Keratinocyte (primary cell): ENCODE results near the gene FOCAD. TPM values are rescaled to one million over a fixed set of nuclear protein-coding genes. Genes with fewer than 3 reads are reported as not detected.

Experiments used
- DNase-seq: peaks from one replicate; pipeline ENCODE4 v3.0.0-alpha.2; 2011; ENCODE audit warnings: low read depth, missing footprints, low spot score
- FAIRE-seq: peaks from 2 replicates; lab custom pipeline; 2011; peaks lifted over from hg19 to GRCh38; lab: Jason Lieb, UNC
- H2AFZ ChIP-seq: 2 replicates; pipeline ENCODE4 v1.6.0; 2012; ENCODE audit warnings: low read length, control low read depth, inconsistent platforms; ENCODE audit not compliant: control insufficient read depth
- H3K27ac ChIP-seq: 2 replicates; pipeline ENCODE4 v1.5.1; 2011; ENCODE audit warnings: low read length; ENCODE audit not compliant: control insufficient read depth, insufficient read depth
- H3K27me3 ChIP-seq: 3 replicates; pipeline ENCODE4 v1.6.0; 2011; ENCODE audit warnings: low read length; ENCODE audit not compliant: control insufficient read depth, insufficient read depth; ENCODE audit errors: extremely low read depth
- H3K36me3 ChIP-seq, 2 experiments: 2 replicates in 1 of 2; 3 replicates in 1 of 2; pipeline ENCODE4 v1.5.1; 2011; ENCODE audit warnings: low read length in 2 of 2, mild to moderate bottlenecking in 1 of 2; ENCODE audit not compliant: control insufficient read depth in 2 of 2, insufficient read depth in 2 of 2; ENCODE audit errors: extremely low read depth in 1 of 2
- H3K4me1 ChIP-seq: 3 replicates; pipeline ENCODE4 v1.5.1; 2011; ENCODE audit warnings: low read length; ENCODE audit not compliant: control insufficient read depth, insufficient read depth; ENCODE audit errors: extremely low read depth
- H3K4me2 ChIP-seq: 3 replicates; pipeline ENCODE4 v1.6.0; 2011; ENCODE audit warnings: low read depth, low read length; ENCODE audit not compliant: control insufficient read depth, insufficient read depth; ENCODE audit errors: extremely low read depth
- H3K4me3 ChIP-seq, 3 experiments: fragments of 200-600 bp in 1 of 3; sonication (generic) in 1 of 3; 2 replicates in 2 of 3; 3 replicates in 1 of 3; pipeline ENCODE4 v1.5.1; 2011 to 2016; ENCODE audit warnings: low read length in 3 of 3, mild to moderate bottlenecking in 3 of 3, control low read depth in 2 of 3, inconsistent platforms in 1 of 3, low read depth in 1 of 3, mixed read lengths in 1 of 3, mixed run types in 1 of 3, moderate library complexity in 1 of 3; ENCODE audit not compliant: control insufficient read depth in 2 of 3, insufficient read depth in 2 of 3; ENCODE audit errors: extremely low read depth in 1 of 3
- H3K79me2 ChIP-seq: 2 replicates; pipeline ENCODE4 v1.6.0; 2012; ENCODE audit warnings: low read length; ENCODE audit not compliant: control insufficient read depth, insufficient read depth
- H3K9ac ChIP-seq: 3 replicates; pipeline ENCODE4 v1.6.0; 2011; ENCODE audit warnings: low read length; ENCODE audit not compliant: control insufficient read depth, insufficient read depth; ENCODE audit errors: extremely low read depth
- H3K9me1 ChIP-seq: 3 replicates; pipeline ENCODE4 v1.6.0; 2011; ENCODE audit warnings: low read length; ENCODE audit not compliant: control insufficient read depth, insufficient read depth; ENCODE audit errors: extremely low read depth
- H3K9me3 ChIP-seq: 2 replicates; pipeline ENCODE4 v1.5.1; 2012; ENCODE audit warnings: low read depth, low read length; ENCODE audit not compliant: control insufficient read depth
- H4K20me1 ChIP-seq: 3 replicates; pipeline ENCODE4 v1.6.0; 2011; ENCODE audit warnings: low read length; ENCODE audit not compliant: control insufficient read depth, insufficient read depth; ENCODE audit errors: extremely low read depth
- CTCF ChIP-seq, 3 experiments: IDR thresholded peaks in 1 of 3; conservative IDR thresholded peaks in 1 of 3; optimal IDR thresholded peaks in 1 of 3; 2 replicates in 2 of 3; 3 replicates in 1 of 3; pipeline versions ENCODE3 to v1.5.1; 2011; ENCODE audit warnings: low read length in 3 of 3, mild to moderate bottlenecking in 3 of 3, moderate library complexity in 2 of 3, control low read depth in 1 of 3, inconsistent platforms in 1 of 3; ENCODE audit not compliant: insufficient read depth in 2 of 3; ENCODE audit errors: extremely low read depth in 1 of 3
- EZH2 ChIP-seq: IDR thresholded peaks from one replicate; pipeline ENCODE4 v1.6.1; 2012; ENCODE audit warnings: inconsistent platforms, mild to moderate bottlenecking, low read length, moderate library complexity
- dilution Hi-C: fragments of 300-500 bp; cut with MboI; formaldehyde crosslinking; loops from one replicate; pipeline ENCODE4 v1.7.0; 2020; ENCODE audit warnings: low sequenced_read_pairs; ENCODE audit not compliant: extremely low pct_ligation_motif_present
- polyA plus RNA-seq, 5 experiments: library from polyadenylated mRNA; depleted of rRNA in 3 of 5; stranded (reverse) in 3 of 5; stranded (forward) in 1 of 5; unstranded in 1 of 5; fragments of >200 nt; gene quantifications; 1 replicate in 1 of 5; 2 replicates in 3 of 5; 3 replicates in 1 of 5; pipeline versions ENCODE4 v1.2.1 to v1.2.3, GENCODE V29; 2011 to 2012; ENCODE audit warnings: missing spikeins in 2 of 5, low read depth in 1 of 5, low replicate concordance in 1 of 5

Gene FOCAD
- polyA plus RNA-seq, 1 donor (not counting 4 experiments of a cell fraction or from before 2014, with no cell fraction given): 33.1 TPM

- Histone ChIP-seq H3K79me2 (no peaks in the 10 kb centered on the region), H2AFZ (no peak overlapping the region), H3K36me3 (no peaks in the 10 kb centered on the region), H3K27me3 (no peaks in the 10 kb centered on the region), H3K4me3 (no peak overlapping the region), H3K9me1 (no peaks in the 10 kb centered on the region), H3K9me3 (no peaks in the 10 kb centered on the region), H4K20me1 (no peaks in the 10 kb centered on the region), H3K4me1 (no peaks in the 10 kb centered on the region), H3K27ac (no peak overlapping the region), H3K4me2 (no peak overlapping the region), H3K9ac (no peak overlapping the region)
- dilution Hi-C loops: no loop called here
- no peak for FAIRE-seq
- DNase-seq: no peak
- TF ChIP-seq CTCF (optimal IDR thresholded peaks at IDR 0.05 in 1 of 3, IDR thresholded peaks at IDR 0.05 in 1 of 3, conservative IDR thresholded peaks at IDR 0.05 in 1 of 3; ENCODE audit: extremely low read depth in 1 of 3, insufficient read depth in 2 of 3, low read length in 3 of 3): no peak
- no peak for TF ChIP-seq EZH2
Measured at GRCh38 chr9:20642045-20642444, 42.0 kb upstream of the FOCAD start.

- no peaks in the 10 kb centered on the region for H3K9me1 ChIP-seq
- no peaks in the 10 kb centered on the region for H3K9me3 ChIP-seq
- H3K27ac ChIP-seq: no peak overlapping the region
- H3K36me3 ChIP-seq: no peaks in the 10 kb centered on the region
- H2AFZ ChIP-seq: no peak overlapping the region
- H3K9ac ChIP-seq: no peak overlapping the region
- no peak overlapping the region for H3K4me3 ChIP-seq
- no peaks in the 10 kb centered on the region for H4K20me1 ChIP-seq
- H3K4me2 ChIP-seq: no peak overlapping the region
- H3K4me1 ChIP-seq: no peaks in the 10 kb centered on the region
- FAIRE-seq (no peak), DNase-seq (no peak)
- dilution Hi-C loops: no loop called here
- no peaks in the 10 kb centered on the region for H3K27me3 ChIP-seq
- no peaks in the 10 kb centered on the region for H3K79me2 ChIP-seq
- TF ChIP-seq CTCF (optimal IDR thresholded peaks at IDR 0.05 in 1 of 3, IDR thresholded peaks at IDR 0.05 in 1 of 3, conservative IDR thresholded peaks at IDR 0.05 in 1 of 3; ENCODE audit: extremely low read depth in 1 of 3, insufficient read depth in 2 of 3, low read length in 3 of 3) (no peak), EZH2 (no peak)
Measured at GRCh38 chr9:20643660-20644059, 40.4 kb upstream of the FOCAD start.
